Cardiac septum (tissue), 1 donor: ENCODE results near the gene SPATA17. TPM values are rescaled to one million over a fixed set of nuclear protein-coding genes. Genes with fewer than 3 reads are reported as not detected.

Experiments
- DNase-seq: peaks from one replicate; pipeline ENCODE4 v3.0.0-alpha.2; 2020; ENCODE audit warnings: low spot score
- intact Hi-C: fragments of 100-400 bp; cut with DNase I; formaldehyde crosslinking; loops from one replicate; pipeline ENCODE4 v1.14.0; 2022
- total RNA-seq: library from RNA; stranded (reverse); fragmentation: NEBNext Ultra II Directional; extraction: Animal tissue kit (Norgen Biotek cat#: 25700); gene quantifications from one replicate; pipeline ENCODE4 v1.2.1, GENCODE V29; 2021
- donor health status: DM: no; HTN: no; CAD: no.

SPATA17 gene
- total RNA-seq, 1 donor from 2014 or later, result 0.78 TPM

- intact Hi-C loops, result no loop called here
- no peak for DNase-seq
Measured at GRCh38 chr1:217813031-217813430, 181.9 kb downstream of the SPATA17 start.

- intact Hi-C loops, result no loop called here
Measured at GRCh38 chr1:217837691-217838090, 206.5 kb downstream of the SPATA17 start.

GRCh38 chr1:217839161-217839560 is 208.0 kb downstream of the SPATA17 start:
- intact Hi-C loops, result no loop called here

More at GRCh38 chr1:217837691-217838090, 206.5 kb downstream of the SPATA17 start:
- no peak for DNase-seq

GRCh38 chr1:217846733-217847132 is 215.6 kb downstream of the SPATA17 start:
- intact Hi-C loops, result no loop called here
- DNase-seq, result no peak

More at GRCh38 chr1:217839161-217839560, 208.0 kb downstream of the SPATA17 start:
- DNase-seq, result no peak

- intact Hi-C loops, result no loop called here
- DNase-seq, result no peak
Measured at GRCh38 chr1:217847643-217848042, 216.5 kb downstream of the SPATA17 start.

- no peak for DNase-seq
- intact Hi-C loops, result no loop called here
Measured at GRCh38 chr1:217856342-217857034, 225.3 kb downstream of the SPATA17 start.

- no peak for DNase-seq
- intact Hi-C loops, result no loop called here
Measured at GRCh38 chr1:217857061-217857460, 225.9 kb downstream of the SPATA17 start.

GRCh38 chr1:217861658-217862057 is 230.5 kb downstream of the SPATA17 start:
- DNase-seq, result no peak
- intact Hi-C loops, result no loop called here

- intact Hi-C loops, result no loop called here
- DNase-seq, result no peak
Measured at GRCh38 chr1:217867446-217867995, 236.4 kb downstream of the SPATA17 start.

- intact Hi-C loops, result no loop called here
- no peak for DNase-seq
Measured at GRCh38 chr1:217871955-217872354, 240.8 kb downstream of the SPATA17 start.

- DNase-seq, result no peak
- intact Hi-C loops, result no loop called here
Measured at GRCh38 chr1:217875229-217875628, 244.1 kb downstream of the SPATA17 start.

GRCh38 chr1:217876401-217876800 is 245.3 kb downstream of the SPATA17 start:
- intact Hi-C loops, result no loop called here
- no peak for DNase-seq

GRCh38 chr1:217876896-217877295 is 245.8 kb downstream of the SPATA17 start:
- intact Hi-C loops, result no loop called here
- DNase-seq, result no peak

- intact Hi-C loops, result no loop called here
Measured at GRCh38 chr1:217881131-217881543, 250.0 kb downstream of the SPATA17 start.

GRCh38 chr1:217881607-217882332 is 250.6 kb downstream of the SPATA17 start:
- intact Hi-C loops, result no loop called here
- no peak for DNase-seq

More at GRCh38 chr1:217881131-217881543, 250.0 kb downstream of the SPATA17 start:
- no peak for DNase-seq

- intact Hi-C loops, result no loop called here
- DNase-seq, result no peak
Measured at GRCh38 chr1:217885181-217885580, 254.0 kb downstream of the SPATA17 start.

- no peak for DNase-seq
- intact Hi-C loops, result no loop called here
Measured at GRCh38 chr1:217888328-217888727, 257.2 kb downstream of the SPATA17 start.

GRCh38 chr1:217889401-217889800 is 258.3 kb downstream of the SPATA17 start:
- intact Hi-C loops, result no loop called here
- no peak for DNase-seq

- DNase-seq, result no peak
- intact Hi-C loops, result no loop called here
Measured at GRCh38 chr1:217891966-217892365, 260.8 kb downstream of the SPATA17 start.

GRCh38 chr1:217892750-217893149 is 261.6 kb downstream of the SPATA17 start:
- no peak for DNase-seq
- intact Hi-C loops, result no loop called here

- DNase-seq, result no peak
- intact Hi-C loops, result no loop called here
Measured at GRCh38 chr1:217895841-217896240, 264.7 kb downstream of the SPATA17 start.
